ENCODE data around the gene TMEM59. TPM values are rescaled to one million over a fixed set of nuclear protein-coding genes. Genes with fewer than 3 reads are reported as not detected.
"Not testable (repeated sequence)": the region's sequence is repeated elsewhere in the genome, so short reads cannot be mapped to it uniquely, and the experiment has no call there.

TMEM59 gene
- total RNA-seq, 1 donor from 2014 or later, result 275 TPM

GRCh38 chr1:54053745-54054437, 887 bp upstream of the TMEM59 start:
- DNase-seq (ENCODE audit: low spot score) (no peak), ATAC-seq (peak; percentile 12)

GRCh38 chr1:54052431-54052933, 522 bp downstream of the TMEM59 start:
- DNase-seq (ENCODE audit: low spot score) (peak; percentile 50), ATAC-seq (peak; percentile 12)

GRCh38 chr1:54051933-54052430, 1.0 kb downstream of the TMEM59 start:
- DNase-seq (ENCODE audit: low spot score) (no peak), ATAC-seq (no peak)

- DNase-seq (ENCODE audit: low spot score); ATAC-seq: not testable (repeated sequence)
Measured at GRCh38 chr1:54050435-54050834, 2.6 kb downstream of the TMEM59 start.

GRCh38 chr1:54047384-54048305, 5.4 kb downstream of the TMEM59 start:
- no peak for ATAC-seq
- DNase-seq (ENCODE audit: low spot score), result no peak

- no peak for DNase-seq (ENCODE audit: low spot score)
- ATAC-seq, result no peak
Measured at GRCh38 chr1:54046671-54047383, 6.2 kb downstream of the TMEM59 start.

GRCh38 chr1:54045496-54045895, 7.5 kb downstream of the TMEM59 start:
- ATAC-seq, result no peak
- no peak for DNase-seq (ENCODE audit: low spot score)

GRCh38 chr1:54041806-54042205, 11.2 kb downstream of the TMEM59 start:
- DNase-seq (ENCODE audit: low spot score) (no peak), ATAC-seq (no peak)

- ATAC-seq, result no peak
- DNase-seq (ENCODE audit: low spot score), result no peak
Measured at GRCh38 chr1:54037476-54037875, 15.5 kb downstream of the TMEM59 start.

GRCh38 chr1:54028306-54029251, 24.4 kb downstream of the TMEM59 start:
- ATAC-seq (peak; percentile 34), DNase-seq (ENCODE audit: low spot score) (no peak)

GRCh38 chr1:54027848-54028247, 25.2 kb downstream of the TMEM59 start:
- ATAC-seq (no peak), DNase-seq (ENCODE audit: low spot score) (no peak)

- ATAC-seq; DNase-seq (ENCODE audit: low spot score): not testable (repeated sequence)
Measured at GRCh38 chr1:54024811-54025210, 28.2 kb downstream of the TMEM59 start.

- DNase-seq (ENCODE audit: low spot score) (no peak), ATAC-seq (no peak)
Measured at GRCh38 chr1:54024358-54024757, 28.6 kb downstream of the TMEM59 start.

GRCh38 chr1:54019562-54020176, 33.3 kb downstream of the TMEM59 start:
- DNase-seq (ENCODE audit: low spot score), result peak; percentile 23
- ATAC-seq, result not testable (repeated sequence)

- ATAC-seq, result no peak
- DNase-seq (ENCODE audit: low spot score), result peak; percentile 10
Measured at GRCh38 chr1:54018635-54019034, 34.4 kb downstream of the TMEM59 start.

GRCh38 chr1:54017979-54018378, 35.0 kb downstream of the TMEM59 start, which contains the start of gene LDLRAD1:
LDLRAD1 (minus strand) TSS chr1:54018186; CDS start chr1:54018112, 74 bp downstream.
- peak; percentile 44 for DNase-seq (ENCODE audit: low spot score)
- ATAC-seq, result peak; percentile 41

GRCh38 chr1:54016343-54017282, 36.4 kb downstream of the TMEM59 start:
- ATAC-seq, result peak; percentile 79

GRCh38 chr1:54014009-54014629, 38.9 kb downstream of the TMEM59 start:
- peak; percentile 39 for DNase-seq (ENCODE audit: low spot score)
- ATAC-seq, result no peak

More at GRCh38 chr1:54016343-54017282, 36.4 kb downstream of the TMEM59 start:
- DNase-seq (ENCODE audit: low spot score), result peak; percentile 67

Measured in left lobe of liver (tissue), 2 donors.